Calu3 (cell line): ENCODE measurements around the gene DLX2. TPM values are rescaled to one million over a fixed set of nuclear protein-coding genes. Genes with fewer than 3 reads are reported as not detected.
"Not testable (repeated sequence)": the region's sequence is repeated elsewhere in the genome, so short reads cannot be mapped to it uniquely, and the experiment has no call there.

Source experiments
- BruUV-seq: library from RNA; stranded (reverse); fragments of 400-500 nt; replicated peaks from 2 replicates; lab custom pipeline; 2021; lab: Mats Ljungman, UMichigan
- CTCF ChIA-PET: fragments of 300-600 bp; sonication (Branson Sonifier 250); formaldehyde crosslinking; loops from one replicate; lab custom pipeline; 2022; ENCODE audit warnings: antibody characterized with exemption; lab: Charles Lee
- DNase-seq: peaks from one replicate; pipeline ENCODE4 v3.0.0; 2022
- H3K27ac Mint-ChIP-seq: one replicate; pipeline ENCODE4 v1.8.0; 2022; ENCODE audit warnings: mixed read lengths; ENCODE audit not compliant: unreplicated experiment
- H3K27me3 Mint-ChIP-seq: one replicate; pipeline ENCODE4 v1.8.0; 2022; ENCODE audit warnings: mixed read lengths; ENCODE audit not compliant: unreplicated experiment
- H3K36me3 Mint-ChIP-seq: one replicate; pipeline ENCODE4 v1.8.0; 2022; ENCODE audit warnings: mild to moderate bottlenecking, moderate library complexity, mixed read lengths; ENCODE audit not compliant: insufficient read depth, unreplicated experiment
- H3K4me1 Mint-ChIP-seq: one replicate; pipeline ENCODE4 v1.8.0; 2022; ENCODE audit warnings: mild to moderate bottlenecking, low read depth, mixed read lengths; ENCODE audit not compliant: unreplicated experiment
- H3K4me3 Mint-ChIP-seq: one replicate; pipeline ENCODE4 v1.8.0; 2022; ENCODE audit warnings: mild to moderate bottlenecking, low read depth, moderate library complexity, mixed read lengths; ENCODE audit not compliant: unreplicated experiment
- H3K9me3 Mint-ChIP-seq: one replicate; pipeline ENCODE4 v1.8.0; 2022; ENCODE audit warnings: low read depth, mixed read lengths; ENCODE audit not compliant: unreplicated experiment
- intact Hi-C: fragments of 100-400 bp; cut with micrococcal nuclease; formaldehyde crosslinking; loops from one replicate; pipeline ENCODE4 v1.10.0; 2022; ENCODE audit not compliant: unreplicated experiment
- total RNA-seq: library from RNA; stranded (reverse); gene quantifications from 2 replicates; pipeline ENCODE4 v1.2.3, GENCODE V29; 2022
- TF ChIP-seq, protein P1 (sequence below): fragments of 200-600 bp; IDR thresholded peaks from one replicate; pipeline ENCODE4 v1.8.0; 2022; ENCODE audit warnings: antibody characterized with exemption; ENCODE audit not compliant: unreplicated experiment

DLX2 gene
- total RNA-seq, 1 experiment from 2014 or later = not detected

DNA sequence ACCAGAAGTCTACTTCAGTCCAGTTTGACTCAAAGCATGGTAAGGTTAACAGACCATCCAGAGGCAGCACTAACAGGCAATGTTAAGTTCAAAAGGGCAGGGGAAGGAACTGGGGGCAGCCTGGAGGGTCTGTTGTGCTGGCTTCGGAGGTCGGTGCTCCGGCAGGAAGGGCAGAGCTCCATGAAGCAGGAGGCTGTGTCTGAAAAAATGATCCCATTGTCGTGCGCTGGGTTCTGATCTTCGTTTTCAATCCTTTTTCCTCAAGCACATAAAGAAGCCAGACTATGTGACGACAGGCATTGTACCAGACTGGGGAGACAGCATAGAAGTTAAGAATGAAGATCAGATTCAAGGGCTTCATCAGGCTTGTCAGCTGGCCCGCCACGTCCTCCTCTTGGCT lies 39.3 kb downstream of the DLX2 start:
- Mint-ChIP-seq H3K4me3 (no peak overlapping the region), H3K4me1 (no peaks in the 10 kb centered on the region), H3K27ac (no peak overlapping the region), H3K27me3 (no peaks in the 10 kb centered on the region), H3K9me3 (no peaks in the 10 kb centered on the region), H3K36me3 (no peaks in the 10 kb centered on the region)
- no TSS peak for BruUV-seq
- TF ChIP-seq, protein P1, sequence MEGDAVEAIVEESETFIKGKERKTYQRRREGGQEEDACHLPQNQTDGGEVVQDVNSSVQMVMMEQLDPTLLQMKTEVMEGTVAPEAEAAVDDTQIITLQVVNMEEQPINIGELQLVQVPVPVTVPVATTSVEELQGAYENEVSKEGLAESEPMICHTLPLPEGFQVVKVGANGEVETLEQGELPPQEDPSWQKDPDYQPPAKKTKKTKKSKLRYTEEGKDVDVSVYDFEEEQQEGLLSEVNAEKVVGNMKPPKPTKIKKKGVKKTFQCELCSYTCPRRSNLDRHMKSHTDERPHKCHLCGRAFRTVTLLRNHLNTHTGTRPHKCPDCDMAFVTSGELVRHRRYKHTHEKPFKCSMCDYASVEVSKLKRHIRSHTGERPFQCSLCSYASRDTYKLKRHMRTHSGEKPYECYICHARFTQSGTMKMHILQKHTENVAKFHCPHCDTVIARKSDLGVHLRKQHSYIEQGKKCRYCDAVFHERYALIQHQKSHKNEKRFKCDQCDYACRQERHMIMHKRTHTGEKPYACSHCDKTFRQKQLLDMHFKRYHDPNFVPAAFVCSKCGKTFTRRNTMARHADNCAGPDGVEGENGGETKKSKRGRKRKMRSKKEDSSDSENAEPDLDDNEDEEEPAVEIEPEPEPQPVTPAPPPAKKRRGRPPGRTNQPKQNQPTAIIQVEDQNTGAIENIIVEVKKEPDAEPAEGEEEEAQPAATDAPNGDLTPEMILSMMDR = no peak
- CTCF ChIA-PET = no interaction called here
- DNase-seq = no peak
- intact Hi-C loops = no loop called here

DNA sequence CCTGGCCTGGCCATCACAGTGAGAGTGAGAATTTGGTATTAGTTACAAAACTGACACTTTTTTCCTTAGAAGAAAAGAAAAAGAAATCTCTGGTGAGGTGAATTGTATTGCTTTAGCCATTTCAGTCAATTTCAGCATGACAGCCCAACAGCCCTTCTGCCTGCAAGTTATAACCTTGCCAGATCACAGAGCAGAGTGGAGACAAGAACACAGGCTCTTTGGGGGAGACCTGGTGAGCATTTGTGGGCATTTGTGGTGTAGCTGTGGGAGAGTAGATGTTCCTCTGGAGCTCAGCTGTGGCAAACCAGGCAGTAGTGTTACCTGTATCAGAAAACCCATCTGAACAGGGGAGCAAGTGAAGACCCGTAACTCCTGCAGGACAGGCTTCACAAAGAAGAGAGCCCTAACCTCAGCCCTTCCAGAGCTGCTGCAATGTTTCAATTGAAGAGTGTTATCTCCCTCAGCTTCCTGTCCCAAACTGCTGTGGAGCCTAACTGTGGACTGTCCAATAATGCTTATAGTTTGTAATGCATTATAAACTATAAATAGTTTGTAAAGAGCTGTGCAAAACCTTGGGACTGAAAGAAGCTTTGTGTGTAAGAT lies 40.2 kb downstream of the DLX2 start:
- no TSS peak for BruUV-seq
- no peaks in the 10 kb centered on the region for H3K4me1 Mint-ChIP-seq
- H3K9me3 Mint-ChIP-seq = no peaks in the 10 kb centered on the region
- H3K27me3 Mint-ChIP-seq = no peaks in the 10 kb centered on the region
- TF ChIP-seq, protein P1 = no peak
- no peak for DNase-seq
- intact Hi-C loops = no loop called here
- no peak overlapping the region for H3K4me3 Mint-ChIP-seq
- H3K36me3 Mint-ChIP-seq = no peaks in the 10 kb centered on the region
- CTCF ChIA-PET = no interaction called here
- no peak overlapping the region for H3K27ac Mint-ChIP-seq

DNA sequence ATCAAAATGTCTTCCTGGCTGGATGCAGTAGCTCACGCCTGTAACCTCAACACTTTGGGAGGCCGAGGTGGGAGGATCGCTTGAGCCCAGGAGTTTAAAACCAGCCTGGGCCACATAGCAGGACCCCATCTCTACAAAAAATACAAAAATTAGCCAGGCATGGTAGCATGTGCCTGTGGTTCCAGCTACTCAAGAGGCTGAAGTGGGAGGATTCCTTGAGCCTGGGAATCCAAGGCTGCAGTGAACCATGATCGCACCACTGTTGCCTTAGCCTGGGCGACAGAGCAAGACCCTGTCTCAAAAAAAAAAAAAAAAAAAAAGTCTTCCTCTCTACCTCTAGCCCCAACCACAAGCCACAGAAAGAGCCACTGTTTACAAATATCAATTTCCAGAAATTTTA lies 42.6 kb downstream of the DLX2 start:
- H3K9me3 Mint-ChIP-seq, intact Hi-C loops, H3K27ac Mint-ChIP-seq, H3K36me3 Mint-ChIP-seq, DNase-seq, H3K4me1 Mint-ChIP-seq, BruUV-seq, H3K4me3 Mint-ChIP-seq, H3K27me3 Mint-ChIP-seq: not testable (repeated sequence)
- CTCF ChIA-PET = interaction anchor here (0.7 kb wide), 1 partner anchor 517 kb away, joined by 3 read pairs; no protein-coding TSS in a partner anchor

DNA sequence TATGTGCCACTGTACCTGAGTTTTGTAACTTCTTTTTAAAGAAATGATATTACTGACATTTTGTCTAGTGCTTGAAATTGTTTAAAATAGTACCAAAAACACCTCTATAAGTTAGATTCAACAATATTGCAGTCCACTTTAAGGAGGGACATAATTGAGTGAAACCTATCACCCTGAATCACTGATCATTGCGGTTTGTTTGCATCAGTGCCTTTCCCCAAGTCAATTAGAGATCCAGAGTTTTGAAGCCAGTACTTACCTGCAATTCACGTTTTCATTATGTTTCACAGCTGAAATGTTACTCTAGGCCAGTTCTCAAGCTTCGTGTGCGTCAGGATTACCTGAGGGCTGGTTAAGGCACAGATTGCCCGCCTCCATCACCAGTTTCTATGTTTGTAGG lies 44.0 kb downstream of the DLX2 start:
- H3K4me3 Mint-ChIP-seq = no peak overlapping the region
- TF ChIP-seq, protein P1 = no peak
- BruUV-seq = no TSS peak
- no peaks in the 10 kb centered on the region for H3K36me3 Mint-ChIP-seq
- H3K4me1 Mint-ChIP-seq = no peaks in the 10 kb centered on the region
- no peaks in the 10 kb centered on the region for H3K27me3 Mint-ChIP-seq
- no peaks in the 10 kb centered on the region for H3K9me3 Mint-ChIP-seq
- DNase-seq = no peak
- intact Hi-C loops = no loop called here
- CTCF ChIA-PET = no interaction called here
- H3K27ac Mint-ChIP-seq = no peak overlapping the region

DNA sequence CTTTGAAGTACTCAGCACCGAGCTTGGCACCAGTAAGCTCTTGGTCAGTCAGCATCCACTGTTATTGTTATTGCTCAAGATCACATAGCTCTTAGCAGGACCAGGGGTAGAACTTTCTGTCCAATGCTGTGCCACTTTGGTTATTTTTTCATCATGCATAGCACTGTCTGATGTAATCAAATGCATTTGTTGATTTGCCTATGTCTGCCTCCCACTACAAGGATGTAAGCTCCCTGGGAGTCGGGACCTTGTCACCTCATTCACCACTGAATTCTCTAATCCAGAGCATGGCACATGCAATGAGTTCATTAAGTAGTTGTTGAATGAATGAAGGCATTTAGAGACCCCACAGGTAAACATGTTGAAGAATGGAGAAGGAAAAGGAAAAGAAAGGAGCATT lies 46.4 kb downstream of the DLX2 start:
- DNase-seq = no peak
- no TSS peak for BruUV-seq
- no peak overlapping the region for H3K4me3 Mint-ChIP-seq
- intact Hi-C loops = no loop called here
- CTCF ChIA-PET = interaction anchor here (0.7 to 1.1 kb wide), 2 partner anchors 15 to 89 kb away, joined by 3 read pairs; no protein-coding TSS in a partner anchor
- no peaks in the 10 kb centered on the region for H3K4me1 Mint-ChIP-seq
- H3K27me3 Mint-ChIP-seq = no peaks in the 10 kb centered on the region
- TF ChIP-seq, protein P1 = no peak
- H3K9me3 Mint-ChIP-seq = no peaks in the 10 kb centered on the region
- H3K36me3 Mint-ChIP-seq = no peaks in the 10 kb centered on the region
- H3K27ac Mint-ChIP-seq = no peak overlapping the region
